GM18951 (cell line): Measurements from ENCODE around the gene CHKA.

Experiments
- POLR2A ChIP-seq: IDR thresholded peaks from 4 replicates; pipeline ENCODE4 v1.6.1; 2011; ENCODE audit warnings: mild to moderate bottlenecking; ENCODE audit not compliant: insufficient read length, insufficient read depth; ENCODE audit errors: extremely low read depth
- in situ Hi-C: fragments of 300-500 bp; cut with MboI; formaldehyde crosslinking; loops from one replicate; pipeline ENCODE4 v1.12.0; 2022; ENCODE audit warnings: low sequenced_read_pairs, mixed read lengths, inconsistent platforms; ENCODE audit not compliant: unreplicated experiment

CHKA gene

GRCh38 chr11:68047437-68048290 is 73.5 kb downstream of the CHKA start:
- no peak for TF ChIP-seq POLR2A
- in situ Hi-C loops, result no loop called here

DNA sequence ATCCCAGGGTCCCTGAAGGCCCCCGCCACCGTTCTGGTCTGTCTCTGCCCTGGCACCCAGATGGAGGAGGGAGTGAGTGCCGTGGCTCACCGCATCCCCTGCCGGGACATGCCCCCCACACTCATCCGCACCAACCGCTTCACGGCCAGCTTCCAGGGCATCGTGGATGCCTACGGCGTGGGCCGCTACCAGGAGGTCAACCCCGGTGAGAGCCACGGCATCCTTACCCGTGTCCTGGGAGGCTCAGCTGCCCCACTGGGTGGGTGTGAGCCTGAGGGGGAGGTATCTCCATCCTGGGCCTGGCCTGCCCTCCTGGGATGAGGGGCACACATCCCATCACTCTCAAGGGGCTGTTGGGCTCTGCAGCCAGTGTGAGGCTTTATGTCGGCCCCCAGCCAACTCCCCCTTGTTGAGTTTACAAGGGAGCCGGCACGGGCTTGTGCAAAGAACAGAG is 76.3 kb downstream of the CHKA start:
- no peak for TF ChIP-seq POLR2A
- in situ Hi-C loops, result no loop called here

GRCh38 chr11:68044145-68044813 is 76.9 kb downstream of the CHKA start:
- in situ Hi-C loops, result no loop called here
- TF ChIP-seq POLR2A, result no peak

DNA sequence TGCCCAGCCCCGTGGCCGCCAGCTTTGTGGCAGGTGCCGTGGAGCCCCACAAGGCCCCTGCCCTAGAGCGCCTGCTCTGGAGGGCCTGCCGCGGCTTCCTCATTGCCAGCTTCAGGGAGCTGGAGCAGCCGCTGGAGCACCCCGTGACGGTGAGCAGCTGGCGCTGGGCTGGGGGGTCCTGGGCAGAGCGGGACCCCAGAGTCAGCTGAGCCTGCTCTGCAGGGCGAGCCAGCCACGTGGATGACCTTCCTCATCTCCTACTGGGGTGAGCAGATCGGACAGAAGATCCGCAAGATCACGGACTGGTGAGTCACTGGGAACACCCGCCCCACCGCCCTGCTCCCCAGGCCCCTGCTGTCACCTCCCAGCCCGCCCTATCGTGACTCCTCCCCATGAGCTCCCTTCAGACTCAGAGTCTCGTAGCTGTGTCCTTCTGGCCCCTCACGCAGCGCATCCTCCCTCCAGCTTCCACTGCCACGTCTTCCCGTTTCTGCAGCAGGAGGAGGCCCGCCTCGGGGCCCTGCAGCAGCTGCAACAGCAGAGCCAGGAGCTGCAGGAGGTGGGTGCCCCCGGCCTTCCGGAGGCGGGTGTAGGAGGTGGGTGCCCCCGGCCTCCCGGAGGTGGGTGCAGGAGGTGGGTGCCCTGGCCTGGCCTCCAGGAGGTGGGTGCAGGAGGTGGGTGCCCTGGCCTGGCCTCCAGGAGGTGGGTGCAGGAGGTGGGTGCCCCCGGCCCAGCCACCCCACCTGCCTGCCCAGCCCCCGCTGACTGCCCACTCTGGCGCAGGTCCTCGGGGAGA is 77.6 kb downstream of the CHKA start:
- in situ Hi-C loops, result no loop called here
- no peak for TF ChIP-seq POLR2A

- no peak for TF ChIP-seq POLR2A
- in situ Hi-C loops, result no loop called here
Observed at GRCh38 chr11:68043029-68043348, 78.2 kb downstream of the CHKA start.

GRCh38 chr11:68042219-68043028 is 78.8 kb downstream of the CHKA start:
- TF ChIP-seq POLR2A, result no peak
- in situ Hi-C loops, result no loop called here

GRCh38 chr11:68041617-68042218 is 79.5 kb downstream of the CHKA start:
- in situ Hi-C loops, result no loop called here
- TF ChIP-seq POLR2A, result no peak

- no peak for TF ChIP-seq POLR2A
- in situ Hi-C loops, result no loop called here
Observed at GRCh38 chr11:68040957-68041591, 80.1 kb downstream of the CHKA start.

- in situ Hi-C loops, result no loop called here
- peak; percentile 40 for TF ChIP-seq POLR2A
Observed at GRCh38 chr11:68040101-68040956, 80.9 kb downstream of the CHKA start.

GRCh38 chr11:68039526-68040086 is 81.6 kb downstream of the CHKA start:
- in situ Hi-C loops, result no loop called here
- TF ChIP-seq POLR2A, result no peak
